ENCODE data around the gene MMP24OS. TPM values are rescaled to one million over a fixed set of nuclear protein-coding genes. Genes with fewer than 3 reads are reported as not detected.

MMP24OS gene
- total and polyA plus RNA-seq, 2 experiments from 2014 or later = 19.0 to 58.5 TPM

GRCh38 chr20:35237486-35237885 lies 40.4 kb downstream of the MMP24OS start:
- H4K20me1 ChIP-seq (ENCODE audit: insufficient read depth, poor library complexity, severe bottlenecking) = no peaks in the 10 kb centered on the region
- no peaks in the 10 kb centered on the region for H3K9me3 ChIP-seq (ENCODE audit: low read depth)
- DNase-seq (ENCODE audit: low spot score) = no peak
- H3K27ac ChIP-seq = no peak overlapping the region
- H3K4me2 ChIP-seq = no peak overlapping the region
- H3K79me2 ChIP-seq = no peaks in the 10 kb centered on the region
- TF ChIP-seq CTCF (IDR thresholded peaks at IDR 0.05; ENCODE audit: poor library complexity) (no peak), EZH2phosphoT487 (IDR thresholded peaks at IDR 0.05; ENCODE audit: low read depth, severe bottlenecking, unreplicated experiment) (no peak), EZH2 (IDR thresholded peaks at IDR 0.05; ENCODE audit: borderline replicate concordance) (no peak)
- H3K9me2 ChIP-seq (replicated peaks; ENCODE audit: insufficient read depth) = no peaks in the 10 kb centered on the region
- no peaks in the 10 kb centered on the region for H3K27me3 ChIP-seq
- no peak overlapping the region for H3K4me3 ChIP-seq
- H3K36me3 ChIP-seq (replicated peaks; ENCODE audit: insufficient read depth, low read depth) = no peaks in the 10 kb centered on the region
- H2AFZ ChIP-seq = no peak overlapping the region
- no peaks in the 10 kb centered on the region for H3K4me1 ChIP-seq (ENCODE audit: insufficient read depth)

DNA sequence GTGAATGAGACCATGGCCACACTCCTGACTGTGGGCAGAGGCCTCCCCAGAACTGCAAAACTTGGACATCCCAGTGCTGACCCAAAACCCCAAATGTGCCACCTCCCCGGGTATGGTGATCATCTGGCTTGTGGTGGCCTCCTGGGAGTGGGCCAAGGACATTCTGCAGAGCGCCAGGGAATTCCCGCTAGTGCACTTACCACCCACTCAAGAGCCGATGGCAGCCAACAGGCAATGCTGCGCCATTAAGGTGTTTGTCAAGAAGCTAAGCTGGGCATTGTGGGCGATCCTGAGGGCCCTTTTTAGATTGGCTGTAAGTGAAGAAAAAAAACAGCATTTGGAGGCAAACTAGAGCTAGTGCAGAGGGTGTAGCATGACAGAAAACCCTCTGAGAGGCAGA lies 42.0 kb downstream of the MMP24OS start:
- Histone ChIP-seq H3K36me3 (replicated peaks; ENCODE audit: insufficient read depth, low read depth) (no peaks in the 10 kb centered on the region), H3K27me3 (no peaks in the 10 kb centered on the region), H3K27ac (no peak overlapping the region), H2AFZ (no peak overlapping the region), H3K4me1 (ENCODE audit: insufficient read depth) (no peaks in the 10 kb centered on the region), H3K4me2 (no peak overlapping the region), H3K9me3 (ENCODE audit: low read depth) (no peaks in the 10 kb centered on the region), H4K20me1 (ENCODE audit: insufficient read depth, poor library complexity, severe bottlenecking) (no peaks in the 10 kb centered on the region), H3K4me3 (no peak overlapping the region), H3K79me2 (no peaks in the 10 kb centered on the region), H3K9me2 (replicated peaks; ENCODE audit: insufficient read depth) (no peaks in the 10 kb centered on the region)
- 96% methylated on average over 6 of the region's 6 CpGs for WGBS (ENCODE audit: low lambda C conversion rate, missing lambda C conversion rate)
- TF ChIP-seq EZH2phosphoT487 (IDR thresholded peaks at IDR 0.05; ENCODE audit: low read depth, severe bottlenecking, unreplicated experiment) = no peak
- no peak for TF ChIP-seq CTCF (IDR thresholded peaks at IDR 0.05; ENCODE audit: poor library complexity)
- DNase-seq (ENCODE audit: low spot score) = no peak

- H3K27ac ChIP-seq = no peak overlapping the region
- H4K20me1 ChIP-seq (ENCODE audit: insufficient read depth, poor library complexity, severe bottlenecking) = no peaks in the 10 kb centered on the region
- no peak overlapping the region for H2AFZ ChIP-seq
- no peak overlapping the region for H3K4me3 ChIP-seq
- TF ChIP-seq CTCF (IDR thresholded peaks at IDR 0.05; ENCODE audit: poor library complexity) (no peak), EZH2phosphoT487 (IDR thresholded peaks at IDR 0.05; ENCODE audit: low read depth, severe bottlenecking, unreplicated experiment) (no peak), EZH2 (IDR thresholded peaks at IDR 0.05; ENCODE audit: borderline replicate concordance) (no peak)
- no peaks in the 10 kb centered on the region for H3K79me2 ChIP-seq
- H3K4me1 ChIP-seq (ENCODE audit: insufficient read depth) = no peaks in the 10 kb centered on the region
- H3K9me3 ChIP-seq (ENCODE audit: low read depth) = no peaks in the 10 kb centered on the region
- H3K9me2 ChIP-seq (replicated peaks; ENCODE audit: insufficient read depth) = no peaks in the 10 kb centered on the region
- no peaks in the 10 kb centered on the region for H3K36me3 ChIP-seq (replicated peaks; ENCODE audit: insufficient read depth, low read depth)
- no peak for DNase-seq (ENCODE audit: low spot score)
- 80% methylated on average over 2 of the region's 2 CpGs for WGBS (ENCODE audit: low lambda C conversion rate, missing lambda C conversion rate)
- H3K27me3 ChIP-seq = peaks cover 14% of the 10 kb centered on the region
- H3K4me2 ChIP-seq = no peak overlapping the region
Observed at GRCh38 chr20:35232575-35232974, 45.3 kb downstream of the MMP24OS start.
